Hepatocyte (in vitro differentiated cells): ENCODE measurements around the gene NFAT5. TPM values are rescaled to one million over a fixed set of nuclear protein-coding genes. Genes with fewer than 3 reads are reported as not detected.

Source experiments
- DNase-seq: peaks from one replicate; pipeline ENCODE4 v3.0.0-alpha.2; 2016; ENCODE audit warnings: low spot score
- H2AFZ ChIP-seq: fragments of 200-600 bp; sonication (generic); 2 replicates; pipeline ENCODE4 v1.6.0; 2016; ENCODE audit warnings: antibody characterized with exemption, mild to moderate bottlenecking
- H3K27ac ChIP-seq: fragments of 200-600 bp; sonication (generic); 2 replicates; pipeline ENCODE4 v1.5.1; 2016; ENCODE audit warnings: mild to moderate bottlenecking
- H3K27me3 ChIP-seq: fragments of 200-600 bp; sonication (generic); 2 replicates; pipeline ENCODE4 v1.6.1; 2016
- H3K36me3 ChIP-seq: fragments of 200-600 bp; sonication (generic); replicated peaks from 2 replicates; pipeline ENCODE4 v1.5.1; 2016; ENCODE audit warnings: low read depth; ENCODE audit not compliant: insufficient read depth
- H3K4me1 ChIP-seq: fragments of 200-600 bp; sonication (generic); 2 replicates; pipeline ENCODE4 v1.5.1; 2016; ENCODE audit warnings: mild to moderate bottlenecking, moderate library complexity; ENCODE audit not compliant: insufficient read depth
- H3K4me2 ChIP-seq: fragments of 200-600 bp; sonication (generic); 2 replicates; pipeline ENCODE4 v1.6.0; 2016
- H3K4me3 ChIP-seq: fragments of 200-600 bp; sonication (generic); 2 replicates; pipeline ENCODE4 v1.5.1; 2016; ENCODE audit warnings: mild to moderate bottlenecking
- H3K79me2 ChIP-seq: fragments of 200-600 bp; sonication (generic); 2 replicates; pipeline ENCODE4 v1.6.0; 2017; ENCODE audit warnings: mild to moderate bottlenecking
- H3K9me2 ChIP-seq: fragments of 200-600 bp; sonication (generic); replicated peaks from 2 replicates; pipeline ENCODE4 v1.6.0; 2017; ENCODE audit warnings: mild to moderate bottlenecking; ENCODE audit not compliant: insufficient read depth
- H3K9me3 ChIP-seq: fragments of 200-600 bp; sonication (generic); 2 replicates; pipeline ENCODE4 v1.5.1; 2016; ENCODE audit warnings: low read depth, mild to moderate bottlenecking
- H4K20me1 ChIP-seq: fragments of 200-600 bp; sonication (generic); 2 replicates; pipeline ENCODE4 v1.6.0; 2016; ENCODE audit warnings: mild to moderate bottlenecking; ENCODE audit not compliant: insufficient read depth, poor library complexity, severe bottlenecking
- EZH2 ChIP-seq: fragments of 200-600 bp; sonication (generic); IDR thresholded peaks from 2 replicates; pipeline ENCODE4 v1.6.1; 2016; ENCODE audit warnings: antibody characterized with exemption, mild to moderate bottlenecking, borderline replicate concordance
- EZH2phosphoT487 ChIP-seq: fragments of 200-600 bp; sonication (generic); IDR thresholded peaks from one replicate; pipeline ENCODE4 v1.6.1; 2018; ENCODE audit warnings: antibody characterized with exemption, mild to moderate bottlenecking, low read depth, moderate library complexity; ENCODE audit not compliant: unreplicated experiment, severe bottlenecking
- WGBS: methylation state at CpG from one replicate; pipeline ENCODE4 v1.1.6; 2016; ENCODE audit warnings: low lambda C conversion rate; ENCODE audit errors: missing lambda C conversion rate; 5-methylcytosine and 5-hydroxymethylcytosine counted together
- polyA plus RNA-seq: library from polyadenylated mRNA; unstranded; fragments of >200 nt; fragmentation: Nextera tagmentation; extraction: Ambion mirVana; gene quantifications from 2 replicates; pipeline ENCODE4 v1.2.1, GENCODE V29; 2016
- total RNA-seq: library from RNA; depleted of rRNA; stranded (reverse); fragments of >200 nt; gene quantifications from 2 replicates; pipeline ENCODE4 v1.2.3, GENCODE V29; 2014
- TF ChIP-seq, protein P1 (sequence below): fragments of 200-600 bp; sonication (generic); IDR thresholded peaks from 2 replicates; pipeline ENCODE4 v1.5.1; 2016; ENCODE audit warnings: antibody characterized with exemption, mild to moderate bottlenecking; ENCODE audit not compliant: poor library complexity

Gene NFAT5
- total and polyA plus RNA-seq, 2 experiments from 2014 or later, result 9.2 to 30.7 TPM

DNA sequence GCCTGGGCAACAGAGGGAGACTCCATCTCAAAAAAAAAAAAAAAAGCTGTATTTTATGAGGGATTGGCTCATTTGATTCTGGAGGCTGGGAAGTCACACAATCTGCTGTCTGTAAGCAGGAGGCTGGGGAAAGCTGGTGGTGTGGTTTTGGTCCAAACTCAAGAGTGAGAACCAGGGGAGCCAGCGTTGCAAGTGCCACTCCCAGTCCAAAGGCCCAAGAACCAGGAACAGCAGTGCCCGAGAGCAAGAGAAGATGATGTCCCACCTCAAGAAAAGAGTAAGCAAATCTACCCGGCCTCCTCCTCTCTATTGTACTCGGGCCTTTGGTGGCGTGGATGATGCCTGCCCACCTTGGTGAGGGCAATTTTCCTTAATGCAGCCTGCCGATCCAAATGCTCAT is 166.3 kb downstream of the NFAT5 start:
- Histone ChIP-seq H3K9me2 (no peaks in the 10 kb centered on the region), H3K4me3 (no peak overlapping the region), H3K27ac (no peak overlapping the region), H2AFZ (no peak overlapping the region), H3K4me2 (no peak overlapping the region), H3K4me1 (peaks cover under 1% of the 10 kb centered on the region), H3K36me3 (no peaks in the 10 kb centered on the region), H4K20me1 (no peaks in the 10 kb centered on the region), H3K9me3 (no peaks in the 10 kb centered on the region), H3K27me3 (no peaks in the 10 kb centered on the region), H3K79me2 (peaks cover 3% of the 10 kb centered on the region)
- WGBS, result 95% methylated on average over 6 of the region's 6 CpGs
- DNase-seq, result no peak
- TF ChIP-seq EZH2 (no peak), EZH2phosphoT487 (no peak)
- TF ChIP-seq, protein P1, sequence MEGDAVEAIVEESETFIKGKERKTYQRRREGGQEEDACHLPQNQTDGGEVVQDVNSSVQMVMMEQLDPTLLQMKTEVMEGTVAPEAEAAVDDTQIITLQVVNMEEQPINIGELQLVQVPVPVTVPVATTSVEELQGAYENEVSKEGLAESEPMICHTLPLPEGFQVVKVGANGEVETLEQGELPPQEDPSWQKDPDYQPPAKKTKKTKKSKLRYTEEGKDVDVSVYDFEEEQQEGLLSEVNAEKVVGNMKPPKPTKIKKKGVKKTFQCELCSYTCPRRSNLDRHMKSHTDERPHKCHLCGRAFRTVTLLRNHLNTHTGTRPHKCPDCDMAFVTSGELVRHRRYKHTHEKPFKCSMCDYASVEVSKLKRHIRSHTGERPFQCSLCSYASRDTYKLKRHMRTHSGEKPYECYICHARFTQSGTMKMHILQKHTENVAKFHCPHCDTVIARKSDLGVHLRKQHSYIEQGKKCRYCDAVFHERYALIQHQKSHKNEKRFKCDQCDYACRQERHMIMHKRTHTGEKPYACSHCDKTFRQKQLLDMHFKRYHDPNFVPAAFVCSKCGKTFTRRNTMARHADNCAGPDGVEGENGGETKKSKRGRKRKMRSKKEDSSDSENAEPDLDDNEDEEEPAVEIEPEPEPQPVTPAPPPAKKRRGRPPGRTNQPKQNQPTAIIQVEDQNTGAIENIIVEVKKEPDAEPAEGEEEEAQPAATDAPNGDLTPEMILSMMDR, result no peak

DNA sequence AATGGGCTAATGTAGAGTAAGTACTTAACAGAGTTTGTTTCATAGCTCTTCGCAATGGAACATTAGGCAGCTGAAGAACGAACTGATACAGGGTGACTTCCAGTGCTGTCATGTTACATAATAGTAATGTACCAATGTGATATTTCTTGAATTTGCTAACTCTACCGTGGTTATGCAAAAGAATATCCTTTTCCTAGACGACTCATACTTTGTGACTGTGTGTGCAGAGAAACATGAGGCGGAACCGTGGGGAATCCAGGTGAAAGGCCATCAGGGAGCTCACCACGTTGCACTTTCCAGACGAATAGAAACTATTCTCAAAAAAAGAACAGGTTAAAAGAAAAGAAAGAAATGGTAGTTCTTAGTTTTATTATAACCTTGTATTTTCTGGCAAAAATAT is 175.8 kb downstream of the NFAT5 start:
- no peaks in the 10 kb centered on the region for H4K20me1 ChIP-seq
- H3K4me2 ChIP-seq, result no peak overlapping the region
- 90% methylated on average over 8 of the region's 8 CpGs for WGBS
- no peaks in the 10 kb centered on the region for H3K9me2 ChIP-seq
- no peak overlapping the region for H2AFZ ChIP-seq
- H3K27me3 ChIP-seq, result no peaks in the 10 kb centered on the region
- no peaks in the 10 kb centered on the region for H3K4me1 ChIP-seq
- no peak overlapping the region for H3K27ac ChIP-seq
- TF ChIP-seq EZH2phosphoT487 (no peak), EZH2 (no peak)
- TF ChIP-seq, protein P1, result no peak
- no peak overlapping the region for H3K4me3 ChIP-seq
- no peaks in the 10 kb centered on the region for H3K79me2 ChIP-seq
- H3K36me3 ChIP-seq, result no peaks in the 10 kb centered on the region
- no peaks in the 10 kb centered on the region for H3K9me3 ChIP-seq
- no peak for DNase-seq

DNA sequence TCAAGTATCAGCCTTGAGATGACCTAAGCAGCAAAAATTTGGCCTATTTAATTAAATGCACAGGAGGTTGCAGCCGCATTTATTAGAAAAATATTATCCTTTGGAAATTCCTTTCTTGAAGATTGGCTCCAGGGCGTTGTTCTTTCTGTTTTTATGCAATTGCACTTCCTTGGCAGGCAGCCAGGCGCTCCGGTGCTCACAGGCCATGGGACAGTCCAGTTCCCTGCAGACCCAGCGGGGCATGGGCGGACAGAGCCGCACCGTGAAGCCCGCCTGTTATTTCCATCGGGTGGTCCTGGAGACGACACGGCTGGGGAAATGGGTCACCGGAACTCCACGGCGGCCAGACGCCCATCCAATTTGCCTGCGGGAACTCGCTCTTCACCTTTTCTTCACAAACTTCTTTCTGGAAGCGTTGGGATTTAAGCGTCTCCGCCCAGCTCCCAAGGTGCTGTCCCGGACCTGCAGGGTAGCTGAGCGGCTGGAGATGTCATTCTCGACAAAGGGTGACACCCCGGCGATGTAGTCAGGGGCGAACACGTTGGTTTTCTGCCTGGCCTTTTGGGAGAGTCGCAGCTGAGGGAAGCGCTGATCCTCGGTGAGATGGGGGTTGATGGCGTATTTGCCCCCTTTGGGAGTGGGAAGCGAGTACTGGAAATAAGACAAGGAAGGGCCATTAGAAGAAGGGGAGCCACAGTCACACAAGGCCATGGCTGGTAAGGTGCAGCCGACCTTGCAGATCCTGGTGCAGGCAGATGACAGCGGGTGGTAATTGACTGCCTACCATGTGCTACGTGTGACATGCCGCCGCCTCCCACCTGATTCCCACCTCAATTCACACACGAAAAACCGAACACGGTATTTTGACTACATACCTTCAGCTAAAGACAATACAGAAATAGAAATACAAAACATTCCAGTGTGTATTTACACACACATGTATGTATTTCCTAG is 176.5 kb downstream of the NFAT5 start:
- peak; percentile 41 for DNase-seq
- no peak overlapping the region for H2AFZ ChIP-seq
- H3K79me2 ChIP-seq, result no peaks in the 10 kb centered on the region
- WGBS, result 94% methylated on average over 41 of the region's 41 CpGs
- H3K36me3 ChIP-seq, result no peaks in the 10 kb centered on the region
- no peak overlapping the region for H3K4me2 ChIP-seq
- H3K27ac ChIP-seq, result no peak overlapping the region
- no peaks in the 10 kb centered on the region for H4K20me1 ChIP-seq
- no peak overlapping the region for H3K4me3 ChIP-seq
- no peaks in the 10 kb centered on the region for H3K4me1 ChIP-seq
- H3K9me2 ChIP-seq, result no peaks in the 10 kb centered on the region
- no peaks in the 10 kb centered on the region for H3K27me3 ChIP-seq
- TF ChIP-seq EZH2 (no peak), EZH2phosphoT487 (no peak)
- TF ChIP-seq, protein P1, result no peak
- no peaks in the 10 kb centered on the region for H3K9me3 ChIP-seq
